Fibroblast of pulmonary artery (primary cell): ENCODE data around the gene MYOF.

Source experiments
- DNase-seq: peaks from one replicate; pipeline ENCODE4 v3.0.0-alpha.2; 2010; ENCODE audit warnings: low read depth
- H3K4me3 ChIP-seq: replicated peaks from 2 replicates; pipeline ENCODE4 v1.5.1; 2011; ENCODE audit warnings: low read depth, mild to moderate bottlenecking, control low read depth, low read length, moderate library complexity
- TF ChIP-seq, protein P1 (sequence below): IDR thresholded peaks from 2 replicates; pipeline ENCODE4 v1.5.1; 2011; ENCODE audit warnings: mild to moderate bottlenecking, control low read depth, low read length, inconsistent platforms; ENCODE audit errors: missing control alignments

MYOF gene

DNA sequence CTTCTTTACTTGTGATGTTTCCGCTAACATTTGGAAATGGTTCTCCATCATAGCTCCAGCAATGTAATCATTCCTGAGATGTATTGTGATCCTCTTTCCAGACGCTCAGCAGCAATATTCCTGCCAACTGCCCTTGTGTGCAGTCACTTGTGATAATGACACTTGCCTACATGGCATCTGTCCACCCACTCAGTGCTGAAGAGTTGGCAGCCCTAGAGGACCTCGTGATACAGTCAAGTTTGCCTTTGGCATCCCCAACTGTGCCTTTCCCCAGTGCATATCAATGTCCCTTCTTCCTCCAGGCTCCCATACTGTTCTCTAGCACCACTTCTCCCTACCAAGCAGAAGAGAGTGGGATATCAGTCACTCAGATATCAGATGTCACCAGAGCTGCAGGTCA lies 64.9 kb downstream of the MYOF start:
- no peak for DNase-seq
- no peak overlapping the region for H3K4me3 ChIP-seq
- TF ChIP-seq, protein P1, sequence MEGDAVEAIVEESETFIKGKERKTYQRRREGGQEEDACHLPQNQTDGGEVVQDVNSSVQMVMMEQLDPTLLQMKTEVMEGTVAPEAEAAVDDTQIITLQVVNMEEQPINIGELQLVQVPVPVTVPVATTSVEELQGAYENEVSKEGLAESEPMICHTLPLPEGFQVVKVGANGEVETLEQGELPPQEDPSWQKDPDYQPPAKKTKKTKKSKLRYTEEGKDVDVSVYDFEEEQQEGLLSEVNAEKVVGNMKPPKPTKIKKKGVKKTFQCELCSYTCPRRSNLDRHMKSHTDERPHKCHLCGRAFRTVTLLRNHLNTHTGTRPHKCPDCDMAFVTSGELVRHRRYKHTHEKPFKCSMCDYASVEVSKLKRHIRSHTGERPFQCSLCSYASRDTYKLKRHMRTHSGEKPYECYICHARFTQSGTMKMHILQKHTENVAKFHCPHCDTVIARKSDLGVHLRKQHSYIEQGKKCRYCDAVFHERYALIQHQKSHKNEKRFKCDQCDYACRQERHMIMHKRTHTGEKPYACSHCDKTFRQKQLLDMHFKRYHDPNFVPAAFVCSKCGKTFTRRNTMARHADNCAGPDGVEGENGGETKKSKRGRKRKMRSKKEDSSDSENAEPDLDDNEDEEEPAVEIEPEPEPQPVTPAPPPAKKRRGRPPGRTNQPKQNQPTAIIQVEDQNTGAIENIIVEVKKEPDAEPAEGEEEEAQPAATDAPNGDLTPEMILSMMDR: no peak

DNA sequence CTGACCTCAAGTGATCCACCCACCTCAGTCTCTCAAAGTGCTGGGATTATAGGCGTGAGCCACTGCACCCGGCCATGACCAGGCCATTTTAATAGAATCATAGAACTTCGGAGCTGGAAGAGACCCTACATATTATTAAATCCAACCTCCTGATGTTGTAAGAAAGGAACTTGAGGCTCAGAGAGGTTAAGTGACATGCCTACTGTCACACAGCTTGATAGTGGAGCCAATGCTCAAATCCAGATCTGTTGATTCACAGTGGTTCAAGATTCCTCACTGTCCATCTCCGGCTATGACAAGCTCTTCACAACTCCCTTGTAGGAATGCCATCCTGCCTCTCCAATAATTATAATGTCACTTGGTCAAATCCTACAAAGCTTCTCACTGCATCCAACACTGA lies 65.3 kb downstream of the MYOF start:
- no peak overlapping the region for H3K4me3 ChIP-seq
- DNase-seq: no peak

DNA sequence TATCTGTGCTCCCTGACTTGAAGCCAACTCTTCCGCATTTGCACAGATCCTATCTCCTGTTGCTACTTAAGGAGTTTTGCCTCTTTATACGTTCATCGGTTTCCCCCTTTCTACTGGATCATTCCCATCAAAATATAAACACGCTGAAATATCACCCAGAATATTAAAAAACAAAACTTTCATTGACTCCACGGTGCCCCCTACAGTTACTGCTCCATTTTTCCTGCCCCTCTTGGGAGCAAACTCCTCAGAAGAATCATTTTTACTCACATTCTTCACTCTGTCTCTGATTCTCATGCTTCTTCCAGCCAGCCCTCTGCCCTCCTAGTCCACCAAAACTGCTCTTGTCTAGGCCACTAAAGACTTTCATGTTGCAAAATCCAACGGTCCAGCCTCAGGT lies 66.4 kb downstream of the MYOF start:
- TF ChIP-seq, protein P1: peak; percentile 32
- DNase-seq: no peak
- no peak overlapping the region for H3K4me3 ChIP-seq

More for the DNA sequence above, 65.3 kb downstream of the MYOF start:
- TF ChIP-seq, protein P1: no peak

DNA sequence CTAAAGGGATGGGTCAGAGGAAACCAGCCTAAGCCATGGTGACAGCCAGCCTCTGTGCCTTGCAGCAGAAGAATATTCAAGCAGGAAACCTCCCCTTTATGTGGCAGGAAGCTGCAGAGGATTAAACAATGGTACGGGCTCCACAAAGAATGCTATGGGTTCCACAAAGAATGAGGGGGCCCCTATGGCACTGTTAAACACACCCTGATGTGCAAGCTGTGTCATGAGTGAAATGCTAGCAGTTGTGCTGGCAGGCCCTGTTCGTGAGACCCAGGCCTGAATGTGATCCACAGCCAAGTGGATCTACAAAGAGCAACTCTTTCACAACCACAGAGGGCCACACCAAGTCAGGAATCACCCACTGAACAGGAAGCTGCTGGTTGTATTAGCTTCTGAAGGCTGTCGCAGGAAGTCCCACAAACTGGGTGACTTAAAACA lies 68.9 kb downstream of the MYOF start:
- peak; percentile 90 for DNase-seq
- TF ChIP-seq, protein P1: no peak
- H3K4me3 ChIP-seq: no peak overlapping the region

DNA sequence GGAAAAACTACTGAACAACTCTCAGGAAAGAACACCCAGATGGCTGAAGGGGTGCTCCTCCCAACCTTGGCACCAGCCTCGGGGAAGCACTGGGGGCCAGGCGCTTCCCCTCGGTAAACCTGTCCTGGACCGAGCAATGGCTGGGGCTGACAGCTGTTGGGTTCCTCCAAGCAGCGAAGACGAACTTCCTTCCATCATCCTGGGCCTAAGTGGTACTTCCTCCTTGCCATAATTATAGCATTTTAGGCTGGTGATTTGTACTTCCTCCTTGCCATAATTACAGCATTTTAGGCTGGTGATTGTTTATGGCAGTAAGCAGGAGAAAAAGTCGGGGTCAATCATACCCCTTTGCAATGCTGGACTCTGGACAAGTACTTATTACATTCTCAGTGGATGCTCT lies 69.3 kb downstream of the MYOF start:
- H3K4me3 ChIP-seq: no peak overlapping the region
- TF ChIP-seq, protein P1: no peak
- no peak for DNase-seq

DNA sequence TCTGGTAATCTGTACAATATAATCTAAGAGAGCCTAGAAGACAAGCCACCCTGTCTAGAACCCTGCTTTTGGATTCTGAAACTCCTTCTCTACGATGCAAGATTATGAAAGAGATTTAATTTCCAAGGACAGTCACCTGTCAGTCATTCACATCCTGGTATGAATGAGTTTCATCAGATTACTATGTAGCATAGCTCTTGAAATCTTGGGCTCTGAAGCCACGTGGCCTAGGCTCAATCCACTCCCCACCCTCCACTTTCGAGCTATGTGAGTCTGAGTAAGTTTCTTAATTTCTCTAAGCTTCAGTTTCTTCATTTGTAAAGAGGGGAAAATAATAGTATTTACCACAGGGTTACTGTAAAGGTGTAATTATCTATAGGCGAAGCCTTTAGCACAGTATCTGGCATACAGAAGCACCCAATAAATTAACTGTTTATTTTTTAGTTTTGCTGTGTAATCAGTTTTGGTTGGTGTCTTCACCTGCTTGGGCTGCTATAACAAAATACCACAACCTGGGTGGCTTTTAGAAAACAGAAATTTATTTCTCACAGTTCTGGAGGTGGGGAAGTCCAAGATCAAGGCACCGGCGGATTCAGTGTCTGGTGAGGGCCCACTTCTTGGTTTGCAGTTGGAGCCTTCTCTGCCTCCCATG lies 71.3 kb downstream of the MYOF start:
- no peak overlapping the region for H3K4me3 ChIP-seq
- DNase-seq: no peak
- TF ChIP-seq, protein P1: no peak

DNA sequence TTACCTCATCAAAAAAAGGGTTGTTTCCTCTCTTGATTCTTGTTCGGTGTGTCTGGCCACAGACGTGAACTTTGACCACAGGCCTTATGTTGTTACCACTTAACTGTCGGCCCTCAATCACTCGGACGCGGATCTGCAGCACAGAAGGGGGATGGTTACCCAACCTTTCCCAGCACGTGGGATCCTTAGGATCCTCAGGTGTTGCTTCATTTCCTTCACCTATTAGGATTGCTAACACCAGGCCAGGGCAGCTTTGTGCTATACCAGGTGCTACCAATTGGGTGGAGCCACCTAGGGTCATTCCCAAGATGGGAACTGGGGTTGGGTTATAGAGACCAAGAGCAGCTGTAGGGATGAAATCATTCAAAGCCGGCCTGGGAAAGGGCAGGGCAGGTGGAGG lies 73.4 kb downstream of the MYOF start:
- DNase-seq: no peak
- no peak overlapping the region for H3K4me3 ChIP-seq
- TF ChIP-seq, protein P1: no peak
